Measurements from ENCODE around the gene MAML3. TPM values are rescaled to one million over a fixed set of nuclear protein-coding genes. Genes with fewer than 3 reads are reported as not detected.

MAML3 gene
- total RNA-seq, 2 experiments from 2014 or later, result 2.0 to 2.4 TPM

GRCh38 chr4:139685180-139685579 is 468.8 kb downstream of the MAML3 start:
- H3K27ac Mint-ChIP-seq, result no peak overlapping the region
- H3K4me3 Mint-ChIP-seq, result no peak overlapping the region
- ATAC-seq (peak; percentile 51), DNase-seq (no peak)
- intact Hi-C loops (cut with micrococcal nuclease), result no loop called here
- ChIA-PET CTCF (interaction anchor here (1.4 kb wide), 1 partner anchor 27 kb away, joined by 3 read pairs; no protein-coding TSS in a partner anchor), POLR2A (no interaction called here)
- H3K27me3 Mint-ChIP-seq, result no peaks in the 10 kb centered on the region
- no peaks in the 10 kb centered on the region for H3K9me3 Mint-ChIP-seq
- no peaks in the 10 kb centered on the region for H3K4me1 Mint-ChIP-seq (ENCODE audit: low read depth)
- no peak for TF ChIP-seq CTCF (IDR thresholded peaks at IDR 0.05)
- H3K36me3 Mint-ChIP-seq (ENCODE audit: low read depth), result peaks cover 3% of the 10 kb centered on the region

GRCh38 chr4:139684351-139684750 is 469.6 kb downstream of the MAML3 start:
- H3K27me3 Mint-ChIP-seq, result no peaks in the 10 kb centered on the region
- no peaks in the 10 kb centered on the region for H3K9me3 Mint-ChIP-seq
- no peaks in the 10 kb centered on the region for H3K4me1 Mint-ChIP-seq (ENCODE audit: low read depth)
- intact Hi-C loops (cut with micrococcal nuclease), result no loop called here
- ChIA-PET POLR2A (no interaction called here), CTCF (interaction anchor here (1.4 kb wide), 1 partner anchor 26 kb away, joined by 3 read pairs; no protein-coding TSS in a partner anchor)
- H3K4me3 Mint-ChIP-seq, result no peak overlapping the region
- peaks cover 3% of the 10 kb centered on the region for H3K36me3 Mint-ChIP-seq (ENCODE audit: low read depth)
- no peak for TF ChIP-seq CTCF (IDR thresholded peaks at IDR 0.05)
- DNase-seq (no peak), ATAC-seq (no peak)
- no peak overlapping the region for H3K27ac Mint-ChIP-seq

- H3K9me3 Mint-ChIP-seq, result no peaks in the 10 kb centered on the region
- H3K36me3 Mint-ChIP-seq (ENCODE audit: low read depth), result peaks cover 3% of the 10 kb centered on the region
- no peak for TF ChIP-seq CTCF (IDR thresholded peaks at IDR 0.05)
- no peak overlapping the region for H3K4me3 Mint-ChIP-seq
- no peaks in the 10 kb centered on the region for H3K4me1 Mint-ChIP-seq (ENCODE audit: low read depth)
- H3K27me3 Mint-ChIP-seq, result no peaks in the 10 kb centered on the region
- intact Hi-C loops (cut with micrococcal nuclease), result no loop called here
- ATAC-seq (no peak), DNase-seq (no peak)
- H3K27ac Mint-ChIP-seq, result no peak overlapping the region
- CTCF ChIA-PET, result interaction anchor here (0.8 kb wide), 1 partner anchor 16 kb away, joined by 3 read pairs; no protein-coding TSS in a partner anchor
- POLR2A ChIA-PET, result no interaction called here
These were observed 471.2 kb downstream of the MAML3 start for GRCh38 chr4:139682741-139683151.

- no peak for TF ChIP-seq CTCF (IDR thresholded peaks at IDR 0.05)
- DNase-seq (no peak), ATAC-seq (no peak)
- no peaks in the 10 kb centered on the region for H3K4me1 Mint-ChIP-seq (ENCODE audit: low read depth)
- POLR2A ChIA-PET, result no interaction called here
- no peaks in the 10 kb centered on the region for H3K9me3 Mint-ChIP-seq
- H3K4me3 Mint-ChIP-seq, result no peak overlapping the region
- peaks cover 3% of the 10 kb centered on the region for H3K36me3 Mint-ChIP-seq (ENCODE audit: low read depth)
- no peak overlapping the region for H3K27ac Mint-ChIP-seq
- intact Hi-C loops (cut with micrococcal nuclease), result no loop called here
- CTCF ChIA-PET, result no interaction called here
- no peaks in the 10 kb centered on the region for H3K27me3 Mint-ChIP-seq
These were observed 471.7 kb downstream of the MAML3 start for GRCh38 chr4:139682309-139682708.

- Mint-ChIP-seq H3K27me3 (no peaks in the 10 kb centered on the region), H3K4me1 (ENCODE audit: low read depth) (no peaks in the 10 kb centered on the region), H3K27ac (no peak overlapping the region), H3K9me3 (no peaks in the 10 kb centered on the region), H3K4me3 (no peak overlapping the region), H3K36me3 (ENCODE audit: low read depth) (no peaks in the 10 kb centered on the region)
- ChIA-PET CTCF (no interaction called here), POLR2A (interaction anchor here (0.6 to 0.7 kb wide), 2 partner anchors 10 to 359 kb away, joined by 3 read pairs; no protein-coding TSS in a partner anchor)
- intact Hi-C loops (cut with micrococcal nuclease), result no loop called here
- no peak for TF ChIP-seq CTCF (IDR thresholded peaks at IDR 0.05)
- ATAC-seq, result no peak
- no peak for DNase-seq
These were observed 476.9 kb downstream of the MAML3 start for GRCh38 chr4:139676913-139677585.

Measured in activated CD8-positive, alpha-beta T cell treated with anti-CD3 and anti-CD28 coated beads for 36 hours (primary cell).